ENCODE data around the gene VPS37D.
"Not testable (repeated sequence)": the region's sequence is repeated elsewhere in the genome, so short reads cannot be mapped to it uniquely, and the experiment has no call there.

VPS37D gene

DNA sequence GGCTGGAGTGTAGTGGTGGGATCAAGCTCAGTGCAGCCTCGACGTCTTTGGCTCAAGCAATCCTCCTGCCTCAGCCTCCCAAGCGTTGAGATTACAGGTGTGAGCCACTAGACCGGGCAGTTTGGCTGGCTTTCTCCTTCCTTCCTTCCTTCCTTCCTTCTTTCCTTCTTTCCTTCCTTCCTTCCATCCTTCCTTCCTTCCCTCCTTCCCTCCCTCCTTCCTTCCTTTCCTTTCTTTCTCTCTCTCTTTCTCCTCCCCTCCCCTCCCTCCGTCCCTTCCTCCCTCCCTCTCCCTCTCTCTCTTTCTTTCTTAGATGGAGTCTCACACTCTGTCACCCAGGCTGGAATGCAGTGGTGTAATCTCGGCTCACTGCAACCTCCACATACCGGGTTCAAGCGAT is 7.6 kb upstream of the VPS37D start:
- H3K4me3 ChIP-seq (ENCODE audit: low read depth, low read length), result no peak overlapping the region
- TF ChIP-seq, protein P1, sequence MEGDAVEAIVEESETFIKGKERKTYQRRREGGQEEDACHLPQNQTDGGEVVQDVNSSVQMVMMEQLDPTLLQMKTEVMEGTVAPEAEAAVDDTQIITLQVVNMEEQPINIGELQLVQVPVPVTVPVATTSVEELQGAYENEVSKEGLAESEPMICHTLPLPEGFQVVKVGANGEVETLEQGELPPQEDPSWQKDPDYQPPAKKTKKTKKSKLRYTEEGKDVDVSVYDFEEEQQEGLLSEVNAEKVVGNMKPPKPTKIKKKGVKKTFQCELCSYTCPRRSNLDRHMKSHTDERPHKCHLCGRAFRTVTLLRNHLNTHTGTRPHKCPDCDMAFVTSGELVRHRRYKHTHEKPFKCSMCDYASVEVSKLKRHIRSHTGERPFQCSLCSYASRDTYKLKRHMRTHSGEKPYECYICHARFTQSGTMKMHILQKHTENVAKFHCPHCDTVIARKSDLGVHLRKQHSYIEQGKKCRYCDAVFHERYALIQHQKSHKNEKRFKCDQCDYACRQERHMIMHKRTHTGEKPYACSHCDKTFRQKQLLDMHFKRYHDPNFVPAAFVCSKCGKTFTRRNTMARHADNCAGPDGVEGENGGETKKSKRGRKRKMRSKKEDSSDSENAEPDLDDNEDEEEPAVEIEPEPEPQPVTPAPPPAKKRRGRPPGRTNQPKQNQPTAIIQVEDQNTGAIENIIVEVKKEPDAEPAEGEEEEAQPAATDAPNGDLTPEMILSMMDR (IDR thresholded peaks at IDR 0.05; ENCODE audit: borderline replicate concordance, insufficient read depth, low read depth, low read length), result no peak

DNA sequence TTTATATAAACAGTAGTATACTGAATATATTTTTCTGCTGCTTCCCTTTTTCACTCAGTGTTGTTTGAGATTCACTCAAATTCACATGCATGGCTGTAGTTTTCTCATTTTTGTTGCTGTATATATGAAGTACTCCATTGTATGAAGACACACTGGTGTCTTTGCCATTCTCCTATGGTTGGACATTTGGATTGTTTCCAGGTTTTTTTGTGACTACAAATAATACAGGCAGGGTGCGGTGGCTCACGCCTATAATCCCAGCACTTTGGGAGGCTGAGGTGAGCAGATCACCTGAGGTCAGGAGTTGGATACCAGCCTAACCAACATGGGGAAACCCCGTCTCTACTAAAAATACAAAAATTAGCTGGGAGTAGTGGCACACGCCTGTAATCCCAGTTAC is 7.0 kb upstream of the VPS37D start:
- not testable (repeated sequence) for H3K4me3 ChIP-seq (ENCODE audit: low read depth, low read length)

DNA sequence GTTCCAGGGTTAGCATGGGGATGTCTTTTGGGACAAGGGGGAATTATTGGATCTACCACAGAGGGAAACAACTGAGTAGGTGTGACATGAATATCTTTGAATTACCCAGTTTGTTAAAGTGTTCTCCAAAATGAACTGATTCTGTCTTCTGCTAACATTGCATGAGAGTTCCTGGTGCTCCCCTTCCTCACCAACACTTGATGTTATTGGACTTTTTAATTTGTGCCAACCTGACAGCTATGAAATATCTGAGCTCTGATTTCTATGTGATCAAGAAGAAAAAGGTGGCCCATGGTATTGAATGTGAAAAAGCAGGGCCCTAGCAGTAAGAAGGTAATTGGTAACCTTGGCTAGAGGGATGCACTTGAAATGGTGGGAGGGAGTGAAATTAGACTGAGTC is 4.6 kb upstream of the VPS37D start:
- TF ChIP-seq, protein P1 (IDR thresholded peaks at IDR 0.05; ENCODE audit: borderline replicate concordance, insufficient read depth, low read depth, low read length), result no peak
- H3K4me3 ChIP-seq (ENCODE audit: low read depth, low read length), result no peak overlapping the region

DNA sequence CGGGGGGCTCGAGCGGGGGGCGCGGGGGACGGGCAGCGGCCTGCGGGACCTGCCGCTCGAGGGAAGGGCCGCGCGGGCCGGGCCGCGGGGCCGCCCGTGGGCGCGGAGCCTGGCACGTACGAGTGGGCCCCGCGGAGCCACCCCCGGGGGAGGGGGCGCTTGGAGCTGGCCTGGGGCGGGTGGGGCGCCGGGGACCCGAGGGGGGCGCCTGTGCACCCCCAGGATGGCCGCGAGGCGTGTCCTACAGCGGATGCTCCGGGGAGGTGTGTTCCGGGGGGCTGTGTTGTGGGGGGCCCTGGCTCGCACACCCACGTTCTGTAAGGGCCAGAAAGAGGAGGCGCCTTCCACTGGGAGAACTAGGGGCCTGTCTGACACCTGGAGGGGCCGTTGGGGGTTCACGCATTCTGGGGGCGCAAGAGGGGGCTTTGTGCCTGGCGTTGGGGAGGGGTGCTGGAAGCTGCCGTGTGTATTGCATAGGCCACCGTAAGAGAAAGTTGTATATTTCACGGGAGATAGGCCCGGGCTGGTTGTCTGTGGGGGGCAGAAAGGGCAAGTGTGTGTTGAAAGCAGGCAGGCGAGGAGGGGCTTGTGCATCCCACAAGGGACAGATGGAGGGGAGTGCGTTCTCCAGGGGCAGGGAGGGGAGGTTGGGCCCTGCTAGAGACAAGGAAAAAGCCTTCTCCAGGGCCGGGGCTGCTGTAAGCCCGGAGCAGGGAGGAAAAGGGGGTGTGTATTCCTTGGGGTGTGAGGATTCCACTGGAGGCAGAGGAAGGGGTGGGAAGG is 663 bp downstream of the VPS37D start:
- TF ChIP-seq, protein P1 (IDR thresholded peaks at IDR 0.05; ENCODE audit: borderline replicate concordance, insufficient read depth, low read depth, low read length), result no peak
- peak overlapping the region; percentile 21 for H3K4me3 ChIP-seq (ENCODE audit: low read depth, low read length)

DNA sequence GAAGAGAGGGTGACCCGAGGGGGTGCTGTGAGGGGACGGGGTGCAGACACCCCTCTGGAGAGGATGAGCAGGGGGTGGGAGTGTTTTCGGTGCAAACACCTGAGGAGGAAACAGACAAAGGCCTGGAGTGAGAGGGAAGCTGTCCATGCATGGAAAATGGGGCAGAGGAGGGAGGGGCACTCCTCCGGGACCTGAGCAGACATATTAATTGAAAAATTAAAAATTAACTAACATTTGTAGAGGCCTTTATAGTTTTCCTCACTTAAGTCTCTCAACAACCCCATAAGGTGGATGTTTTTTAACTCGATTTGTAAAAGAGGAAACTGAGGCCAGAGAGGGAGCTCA is 1.2 kb downstream of the VPS37D start:
- TF ChIP-seq, protein P1 (IDR thresholded peaks at IDR 0.05; ENCODE audit: borderline replicate concordance, insufficient read depth, low read depth, low read length), result no peak
- H3K4me3 ChIP-seq (ENCODE audit: low read depth, low read length), result no peak overlapping the region

DNA sequence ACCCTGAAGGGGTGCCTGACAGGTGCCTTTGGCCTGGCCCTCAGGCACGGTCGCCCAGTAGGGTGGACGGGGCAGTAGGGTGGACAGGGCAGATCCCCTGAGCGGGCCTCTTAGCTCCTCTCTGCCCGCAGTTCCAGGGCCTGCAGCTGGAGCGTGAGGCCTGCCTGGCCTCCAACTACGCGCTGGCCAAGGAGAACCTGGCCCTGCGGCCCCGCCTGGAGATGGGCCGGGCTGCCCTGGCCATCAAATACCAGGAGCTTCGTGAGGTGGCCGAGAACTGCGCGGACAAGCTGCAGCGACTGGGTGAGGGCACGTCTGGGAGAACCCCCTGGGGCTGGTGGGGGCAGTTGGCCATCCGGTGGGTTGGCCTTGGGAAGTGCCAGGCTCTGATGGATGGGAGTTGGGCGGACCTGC is 1.7 kb downstream of the VPS37D start:
- H3K4me3 ChIP-seq (ENCODE audit: low read depth, low read length), result no peak overlapping the region
- TF ChIP-seq, protein P1 (IDR thresholded peaks at IDR 0.05; ENCODE audit: borderline replicate concordance, insufficient read depth, low read depth, low read length), result no peak

DNA sequence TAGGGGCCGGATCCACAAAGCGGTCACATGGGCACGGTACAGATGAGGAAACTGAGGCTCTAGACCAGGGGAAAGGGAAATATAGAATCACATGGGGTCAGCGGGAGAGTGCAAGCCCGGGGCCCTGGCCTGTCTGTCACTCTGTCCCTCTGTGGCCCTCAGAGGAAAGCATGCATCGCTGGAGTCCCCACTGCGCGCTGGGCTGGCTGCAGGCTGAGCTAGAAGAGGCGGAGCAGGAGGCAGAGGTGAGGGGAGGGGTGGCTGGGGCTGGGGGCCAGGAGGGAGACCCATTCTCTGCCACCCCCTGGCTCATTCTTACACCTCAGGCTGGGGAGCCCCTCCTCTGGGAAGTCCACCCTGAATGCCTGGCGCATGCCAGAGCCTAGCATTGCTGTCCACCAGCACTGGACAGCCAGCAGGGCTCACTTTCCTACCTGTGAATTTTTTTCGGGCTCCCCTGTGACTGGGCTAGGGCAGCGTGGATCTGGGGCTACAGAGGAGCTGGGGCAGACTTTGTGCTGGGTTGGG is 2.3 kb downstream of the VPS37D start:
- H3K4me3 ChIP-seq (ENCODE audit: low read depth, low read length), result no peak overlapping the region
- TF ChIP-seq, protein P1 (IDR thresholded peaks at IDR 0.05; ENCODE audit: borderline replicate concordance, insufficient read depth, low read depth, low read length), result no peak

Measured in GM12875 (cell line).